ENCODE measurements around the gene PDCD4. TPM values are rescaled to one million over a fixed set of nuclear protein-coding genes. Genes with fewer than 3 reads are reported as not detected.

The PDCD4 gene
- total and polyA plus RNA-seq, 2 of the 13 experiments (the other 11 are each of a cell fraction or from before 2014, with no cell fraction given) = 22.8 to 56.2 TPM

DNA sequence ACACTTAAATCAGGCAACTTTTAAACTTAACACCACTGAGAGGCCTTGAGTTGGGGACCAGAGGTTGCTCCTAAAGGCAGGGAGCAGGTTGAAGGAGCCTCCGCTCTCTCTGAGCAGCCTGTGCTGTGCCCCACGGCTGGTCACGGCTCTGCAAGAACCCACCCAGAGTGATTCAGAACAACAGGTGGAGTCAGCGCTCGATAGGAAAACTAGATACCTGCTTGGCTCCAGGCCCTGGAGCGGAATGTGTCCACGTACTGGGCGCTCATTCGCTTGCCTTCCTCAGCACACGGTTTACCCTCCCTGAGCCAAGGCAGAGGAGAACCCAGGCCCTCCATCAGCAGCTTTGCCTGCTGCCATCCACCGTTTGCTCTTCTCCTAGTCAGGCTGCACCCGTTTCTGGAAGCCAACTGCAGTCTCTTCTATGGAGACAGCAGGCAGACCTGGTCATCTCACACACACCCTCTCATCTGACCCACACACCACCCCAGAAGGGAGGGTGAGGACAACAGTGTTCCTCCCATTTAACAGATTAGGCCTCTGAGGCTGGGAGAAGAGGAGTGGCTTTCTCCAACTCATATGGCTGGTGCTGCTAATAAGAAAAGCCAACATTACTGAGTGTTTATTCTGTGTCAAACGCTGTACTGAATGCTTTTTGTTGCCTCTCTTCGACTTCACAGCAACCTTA lies 37.6 kb upstream of the PDCD4 start:
- Histone ChIP-seq H4K20me1 (ENCODE audit: insufficient read depth, low read length) (no peaks in the 10 kb centered on the region), H3K9me3 (ENCODE audit: low read length) (no peaks in the 10 kb centered on the region), H3K4me2 (ENCODE audit: low read depth, low read length) (peak overlapping the region; percentile 75), H3K79me2 (ENCODE audit: insufficient read depth, low read length) (no peaks in the 10 kb centered on the region), H3K27me3 (ENCODE audit: control insufficient read depth in 1 of 2, insufficient read depth in 2 of 2, low read length in 2 of 2) (no peaks in the 10 kb centered on the region; a peak in 2 of 5 replicates), H3K4me1 (ENCODE audit: insufficient read depth, low read length) (peaks cover 89% of the 10 kb centered on the region), H3K27ac (ENCODE audit: extremely low read length, insufficient read depth, low read length) (peak overlapping the region; percentile 33), H3K36me3 (replicated peaks in 1 of 2; ENCODE audit: control insufficient read depth in 1 of 2, insufficient read depth in 2 of 2, low read length in 2 of 2) (no peaks in the 10 kb centered on the region), H3K4me3 (replicated peaks in 1 of 3; ENCODE audit: insufficient read depth in 1 of 3, low read depth in 2 of 3, low read length in 3 of 3) (peak overlapping the region; percentile 43 to 62 (median 44)), H2AFZ (ENCODE audit: low read length) (no peak overlapping the region), H3K9ac (ENCODE audit: insufficient read depth, low read depth, low read length) (peak overlapping the region; percentile 52)
- DNase-seq (ENCODE audit: low spot score) = no peak
- no TSS peak for BruUV-seq (replicated peaks)
- WGBS (ENCODE audit: low lambda C conversion rate) = 53% methylated on average over 9 of the region's 14 CpGs
- ATAC-seq = peak; percentile 48
- POLR2A ChIA-PET = interaction anchor here (0.7 to 2.5 kb wide), 4 partner anchors 10 to 39 kb away, joined by 3 to 7 read pairs (median 4); partner anchors contain the start of gene PDCD4
- CTCF ChIA-PET (ENCODE audit: low intra/inter-chr PET ratio, low total read pairs) = no interaction called here
- in situ Hi-C loops (cut with HindIII; ENCODE audit: extremely low pct_ligation_motif_present, low pct_unique_long_range_greater_than_20kb) = no loop called here
- FAIRE-seq = no peak
- intact Hi-C loops (cut with micrococcal nuclease; ENCODE audit: unreplicated experiment) = loop anchor here (5.0 kb wide), 1 partner anchor 38 kb away; the partner anchor contains the start of gene PDCD4
- 0 out of 2 replicates have a peak, but pooled peaks have one; percentile 31 for TF ChIP-seq REPIN1 (CRISPR knock-in tag; IDR thresholded peaks at IDR 0.05; ENCODE audit: borderline replicate concordance, low read depth)
- peak; percentile 22; the same call in 1 of the 2 replicates for TF ChIP-seq ZFY (CRISPR knock-in tag; IDR thresholded peaks at IDR 0.05)
- no peak for TF ChIP-seq ATM (IDR thresholded peaks at IDR 0.05; ENCODE audit: borderline replicate concordance)
- TF ChIP-seq ZSCAN21 (CRISPR knock-in tag; IDR thresholded peaks at IDR 0.05; ENCODE audit: borderline replicate concordance) = 0 out of 2 replicates have a peak, but pooled peaks have one; percentile 33
- TF ChIP-seq ZMYM3 (CRISPR knock-in tag; IDR thresholded peaks at IDR 0.05) = peak; percentile 92
- TF ChIP-seq ZBTB38 (CRISPR knock-in tag; IDR thresholded peaks at IDR 0.05) = 0 out of 2 replicates have a peak, but pooled peaks have one; percentile 36
- TF ChIP-seq KDM1A (CRISPR knock-in tag; IDR thresholded peaks at IDR 0.05) = 0 out of 2 replicates have a peak, but pooled peaks have one; percentile 58
- TF ChIP-seq ZNF3 (CRISPR knock-in tag; IDR thresholded peaks at IDR 0.05) = no peak
- TF ChIP-seq, protein P1, sequence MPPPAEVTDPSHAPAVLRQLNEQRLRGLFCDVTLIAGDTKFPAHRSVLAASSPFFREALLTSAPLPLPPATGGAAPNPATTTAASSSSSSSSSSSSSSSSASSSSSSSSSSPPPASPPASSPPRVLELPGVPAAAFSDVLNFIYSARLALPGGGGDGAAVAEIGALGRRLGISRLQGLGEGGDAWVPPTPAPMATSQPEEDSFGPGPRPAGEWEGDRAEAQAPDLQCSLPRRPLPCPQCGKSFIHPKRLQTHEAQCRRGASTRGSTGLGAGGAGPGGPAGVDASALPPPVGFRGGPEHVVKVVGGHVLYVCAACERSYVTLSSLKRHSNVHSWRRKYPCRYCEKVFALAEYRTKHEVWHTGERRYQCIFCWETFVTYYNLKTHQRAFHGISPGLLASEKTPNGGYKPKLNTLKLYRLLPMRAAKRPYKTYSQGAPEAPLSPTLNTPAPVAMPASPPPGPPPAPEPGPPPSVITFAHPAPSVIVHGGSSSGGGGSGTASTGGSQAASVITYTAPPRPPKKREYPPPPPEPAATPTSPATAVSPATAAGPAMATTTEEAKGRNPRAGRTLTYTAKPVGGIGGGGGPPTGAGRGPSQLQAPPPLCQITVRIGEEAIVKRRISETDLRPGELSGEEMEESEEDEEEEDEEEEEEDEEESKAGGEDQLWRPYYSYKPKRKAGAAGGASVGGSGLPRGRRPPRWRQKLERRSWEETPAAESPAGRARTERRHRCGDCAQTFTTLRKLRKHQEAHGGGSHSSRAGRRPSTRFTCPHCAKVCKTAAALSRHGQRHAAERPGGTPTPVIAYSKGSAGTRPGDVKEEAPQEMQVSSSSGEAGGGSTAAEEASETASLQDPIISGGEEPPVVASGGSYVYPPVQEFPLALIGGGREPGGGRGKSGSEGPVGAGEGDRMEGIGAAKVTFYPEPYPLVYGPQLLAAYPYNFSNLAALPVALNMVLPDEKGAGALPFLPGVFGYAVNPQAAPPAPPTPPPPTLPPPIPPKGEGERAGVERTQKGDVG (CRISPR knock-in tag; IDR thresholded peaks at IDR 0.05; ENCODE audit: borderline replicate concordance) = 0 out of 2 replicates have a peak, but pooled peaks have one; percentile 53
- 0 out of 2 replicates have a peak, but pooled peaks have one; percentile 49 for TF ChIP-seq NRL (CRISPR knock-in tag; IDR thresholded peaks at IDR 0.05; ENCODE audit: borderline replicate concordance)
- peak; percentile 12; the same call in 1 of the 2 replicates for TF ChIP-seq ZFX (CRISPR knock-in tag; IDR thresholded peaks at IDR 0.05; ENCODE audit: low read depth)
- TF ChIP-seq ZNF891 (CRISPR knock-in tag; IDR thresholded peaks at IDR 0.05) = 0 out of 2 replicates have a peak, but pooled peaks have one; percentile 37
- TF ChIP-seq ZNF501 (CRISPR knock-in tag; IDR thresholded peaks at IDR 0.05) = peak; percentile 14; the same call in 1 of the 2 replicates
- TF ChIP-seq, protein P2, sequence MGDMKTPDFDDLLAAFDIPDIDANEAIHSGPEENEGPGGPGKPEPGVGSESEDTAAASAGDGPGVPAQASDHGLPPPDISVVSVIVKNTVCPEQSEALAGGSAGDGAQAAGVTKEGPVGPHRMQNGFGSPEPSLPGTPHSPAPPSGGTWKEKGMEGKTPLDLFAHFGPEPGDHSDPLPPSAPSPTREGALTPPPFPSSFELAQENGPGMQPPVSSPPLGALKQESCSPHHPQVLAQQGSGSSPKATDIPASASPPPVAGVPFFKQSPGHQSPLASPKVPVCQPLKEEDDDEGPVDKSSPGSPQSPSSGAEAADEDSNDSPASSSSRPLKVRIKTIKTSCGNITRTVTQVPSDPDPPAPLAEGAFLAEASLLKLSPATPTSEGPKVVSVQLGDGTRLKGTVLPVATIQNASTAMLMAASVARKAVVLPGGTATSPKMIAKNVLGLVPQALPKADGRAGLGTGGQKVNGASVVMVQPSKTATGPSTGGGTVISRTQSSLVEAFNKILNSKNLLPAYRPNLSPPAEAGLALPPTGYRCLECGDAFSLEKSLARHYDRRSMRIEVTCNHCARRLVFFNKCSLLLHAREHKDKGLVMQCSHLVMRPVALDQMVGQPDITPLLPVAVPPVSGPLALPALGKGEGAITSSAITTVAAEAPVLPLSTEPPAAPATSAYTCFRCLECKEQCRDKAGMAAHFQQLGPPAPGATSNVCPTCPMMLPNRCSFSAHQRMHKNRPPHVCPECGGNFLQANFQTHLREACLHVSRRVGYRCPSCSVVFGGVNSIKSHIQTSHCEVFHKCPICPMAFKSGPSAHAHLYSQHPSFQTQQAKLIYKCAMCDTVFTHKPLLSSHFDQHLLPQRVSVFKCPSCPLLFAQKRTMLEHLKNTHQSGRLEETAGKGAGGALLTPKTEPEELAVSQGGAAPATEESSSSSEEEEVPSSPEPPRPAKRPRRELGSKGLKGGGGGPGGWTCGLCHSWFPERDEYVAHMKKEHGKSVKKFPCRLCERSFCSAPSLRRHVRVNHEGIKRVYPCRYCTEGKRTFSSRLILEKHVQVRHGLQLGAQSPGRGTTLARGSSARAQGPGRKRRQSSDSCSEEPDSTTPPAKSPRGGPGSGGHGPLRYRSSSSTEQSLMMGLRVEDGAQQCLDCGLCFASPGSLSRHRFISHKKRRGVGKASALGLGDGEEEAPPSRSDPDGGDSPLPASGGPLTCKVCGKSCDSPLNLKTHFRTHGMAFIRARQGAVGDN (CRISPR knock-in tag; IDR thresholded peaks at IDR 0.05) = peak; percentile 61
- peak; percentile 19 for TF ChIP-seq ZEB1 (IDR thresholded peaks at IDR 0.05; ENCODE audit: insufficient replicate concordance, low read depth)
- TF ChIP-seq ADNP (CRISPR knock-in tag; IDR thresholded peaks at IDR 0.05) = peak; percentile 48; the same call in 1 of the 2 replicates
- peak; percentile 56; the same call in 1 of the 2 replicates for TF ChIP-seq RCOR2 (CRISPR knock-in tag; IDR thresholded peaks at IDR 0.05)
